Erythroblast (primary cell): ENCODE data around the gene DPF3.
"Not testable (repeated sequence)": the region's sequence is repeated elsewhere in the genome, so short reads cannot be mapped to it uniquely, and the experiment has no call there.

ENCODE experiments used
- GATA1 ChIP-seq: IDR thresholded peaks from 2 replicates; pipeline ENCODE4 v1.6.1; 2011; ENCODE audit warnings: low read depth, mild to moderate bottlenecking, control low read depth, low read length, moderate library complexity
- POLR2A ChIP-seq: IDR thresholded peaks from 2 replicates; pipeline ENCODE4 v1.6.1; 2011; ENCODE audit warnings: mild to moderate bottlenecking, low read length

DNA sequence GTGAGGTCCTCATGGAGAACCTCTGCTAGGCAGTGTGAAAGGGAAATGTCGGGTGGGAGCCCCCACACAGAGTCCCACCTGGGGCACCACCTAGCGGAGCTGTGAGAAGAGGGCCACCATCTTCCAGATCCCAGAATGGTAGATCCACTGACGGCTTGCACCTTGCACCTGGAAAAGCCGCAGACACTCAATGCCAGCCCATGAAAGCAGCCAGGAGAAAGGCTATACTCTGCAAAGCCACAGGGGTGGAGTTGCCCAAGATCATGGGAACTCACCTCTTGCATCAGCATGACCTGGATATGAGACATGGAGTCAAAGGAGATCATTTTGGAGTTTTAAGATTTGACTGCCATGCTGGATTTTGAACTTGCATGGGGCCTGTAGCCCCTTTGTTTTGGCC, 145.0 kb downstream of the DPF3 start:
- not testable (repeated sequence) for TF ChIP-seq POLR2A, GATA1
